BJ (cell line): ENCODE data around the gene TCF4. TPM values are rescaled to one million over a fixed set of nuclear protein-coding genes. Genes with fewer than 3 reads are reported as not detected.

ENCODE experiments used
- CTCF ChIA-PET: fragments of 350-600 bp; formaldehyde crosslinking; extraction: SDS; loops from one replicate; lab custom pipeline; 2021; ENCODE audit warnings: antibody characterized with exemption, inconsistent platforms; lab: Yijun Ruan, JAX
- POLR2A ChIA-PET: fragments of 300-600 bp; sonication (Branson Sonifier 250); formaldehyde crosslinking; extraction: SDS; loops from one replicate; lab custom pipeline; 2021; ENCODE audit warnings: antibody characterized with exemption; lab: Charles Lee
- DNase-seq: peaks from one replicate; pipeline ENCODE4 v3.0.0-alpha.2; 2011; ENCODE audit warnings: low read depth
- H3K27me3 ChIP-seq: 2 replicates; pipeline ENCODE4 v1.6.0; 2011; ENCODE audit warnings: low read length; ENCODE audit not compliant: control insufficient read depth, insufficient read depth
- H3K36me3 ChIP-seq: 2 replicates; pipeline ENCODE4 v1.5.1; 2011; ENCODE audit warnings: low read length; ENCODE audit not compliant: control insufficient read depth, insufficient read depth
- H3K4me3 ChIP-seq: 2 replicates; pipeline ENCODE4 v1.5.1; 2011; ENCODE audit warnings: low read depth, mild to moderate bottlenecking, control low read depth, low read length
- polyA plus RNA-seq: library from polyadenylated mRNA; depleted of rRNA; stranded (reverse); fragments of >200 nt; gene quantifications from 2 replicates; pipeline ENCODE4 v1.2.3, GENCODE V29; 2011
- TF ChIP-seq, protein P1 (sequence below): IDR thresholded peaks from 2 replicates; pipeline ENCODE4 v1.5.1; 2011; ENCODE audit warnings: low read depth, mild to moderate bottlenecking, control low read depth, inconsistent platforms, low read length, moderate library complexity; ENCODE audit not compliant: insufficient read depth

TCF4 gene
- polyA plus RNA-seq, 1 experiment, result 65.8 TPM

DNA sequence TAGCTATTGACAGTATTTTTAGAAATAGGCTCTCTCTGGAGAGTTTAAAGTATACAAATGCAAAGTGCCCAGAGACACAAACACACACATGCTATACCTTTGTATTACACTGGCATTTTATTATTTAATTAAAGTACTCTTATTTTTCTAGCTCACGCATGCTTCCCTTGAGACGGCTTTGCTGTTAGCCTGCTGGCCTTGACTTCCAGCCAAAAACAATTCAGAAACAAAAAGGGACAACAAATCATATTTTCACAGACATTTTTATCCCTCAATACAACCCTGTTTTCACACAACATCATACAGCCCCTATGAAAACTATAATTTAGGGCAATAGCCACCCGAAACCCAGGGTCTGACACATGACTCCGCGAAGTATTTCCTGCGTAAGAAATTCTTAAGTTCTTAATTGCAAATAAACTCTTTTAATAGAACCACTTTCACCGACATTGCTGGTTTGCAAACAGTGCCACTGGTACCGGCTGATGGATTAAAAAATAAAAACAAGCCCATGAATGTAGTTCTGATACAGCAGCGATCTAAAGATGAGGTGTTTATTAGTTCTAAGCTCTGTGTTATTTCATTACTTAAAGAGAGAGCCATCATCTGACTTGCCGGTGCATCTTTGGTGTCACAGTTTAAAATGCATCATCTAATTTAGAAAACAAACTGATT, 185.1 kb downstream of the TCF4 start:
- peak overlapping the region; percentile 12 for H3K4me3 ChIP-seq
- no peak for DNase-seq

DNA sequence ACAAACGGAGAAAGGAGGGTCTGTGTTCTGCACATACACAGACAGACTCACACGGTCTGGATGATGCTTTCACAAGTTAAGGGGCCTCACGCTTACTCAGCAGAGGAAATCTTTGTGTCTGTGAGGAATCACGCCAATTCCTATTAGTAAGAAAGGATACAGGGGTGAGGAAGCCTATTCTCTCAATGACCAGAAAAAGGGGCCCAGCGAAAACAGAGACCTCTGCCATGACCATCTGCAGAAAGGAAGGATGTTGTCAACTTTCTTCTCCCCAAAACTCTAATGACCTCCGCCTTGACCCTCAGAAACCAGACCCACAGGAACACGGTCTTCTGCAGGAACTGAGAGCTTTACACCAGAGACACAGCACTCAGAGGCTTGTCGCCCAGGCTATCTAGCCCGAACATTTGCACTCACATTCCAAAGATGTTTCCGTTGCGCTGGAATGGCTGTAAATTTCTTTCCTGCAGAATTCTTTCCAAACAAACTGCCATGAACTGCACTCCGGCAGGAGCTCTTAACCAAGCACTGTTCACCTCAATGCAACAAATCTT, 186.3 kb downstream of the TCF4 start:
- H3K27me3 ChIP-seq, result no peaks in the 10 kb centered on the region
- H3K36me3 ChIP-seq, result no peaks in the 10 kb centered on the region
- H3K4me3 ChIP-seq, result peak overlapping the region; percentile 37
- peak; percentile 61 for DNase-seq
- TF ChIP-seq, protein P1, sequence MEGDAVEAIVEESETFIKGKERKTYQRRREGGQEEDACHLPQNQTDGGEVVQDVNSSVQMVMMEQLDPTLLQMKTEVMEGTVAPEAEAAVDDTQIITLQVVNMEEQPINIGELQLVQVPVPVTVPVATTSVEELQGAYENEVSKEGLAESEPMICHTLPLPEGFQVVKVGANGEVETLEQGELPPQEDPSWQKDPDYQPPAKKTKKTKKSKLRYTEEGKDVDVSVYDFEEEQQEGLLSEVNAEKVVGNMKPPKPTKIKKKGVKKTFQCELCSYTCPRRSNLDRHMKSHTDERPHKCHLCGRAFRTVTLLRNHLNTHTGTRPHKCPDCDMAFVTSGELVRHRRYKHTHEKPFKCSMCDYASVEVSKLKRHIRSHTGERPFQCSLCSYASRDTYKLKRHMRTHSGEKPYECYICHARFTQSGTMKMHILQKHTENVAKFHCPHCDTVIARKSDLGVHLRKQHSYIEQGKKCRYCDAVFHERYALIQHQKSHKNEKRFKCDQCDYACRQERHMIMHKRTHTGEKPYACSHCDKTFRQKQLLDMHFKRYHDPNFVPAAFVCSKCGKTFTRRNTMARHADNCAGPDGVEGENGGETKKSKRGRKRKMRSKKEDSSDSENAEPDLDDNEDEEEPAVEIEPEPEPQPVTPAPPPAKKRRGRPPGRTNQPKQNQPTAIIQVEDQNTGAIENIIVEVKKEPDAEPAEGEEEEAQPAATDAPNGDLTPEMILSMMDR, result no peak
- ChIA-PET POLR2A (interaction anchor here (1.7 kb wide), 1 partner anchor 16 kb away, joined by 8 read pairs; no protein-coding TSS in a partner anchor), CTCF (interaction anchor here (0.6 to 1.7 kb wide), 3 partner anchors 14 to 167 kb away, joined by 3 to 9 read pairs (median 6); no protein-coding TSS in a partner anchor)

More for the DNA sequence above, 185.1 kb downstream of the TCF4 start:
- ChIA-PET CTCF (interaction anchor here (0.6 to 1.7 kb wide), 4 partner anchors 8 to 1174 kb away, joined by 3 to 9 read pairs (median 6); no protein-coding TSS in a partner anchor), POLR2A (interaction anchor here (0.6 to 1.7 kb wide), 3 partner anchors 14 to 221 kb away, joined by 4 to 8 read pairs (median 6); no protein-coding TSS in a partner anchor)
- TF ChIP-seq, protein P1, result no peak
- Histone ChIP-seq H3K27me3 (no peaks in the 10 kb centered on the region), H3K36me3 (no peaks in the 10 kb centered on the region)

DNA sequence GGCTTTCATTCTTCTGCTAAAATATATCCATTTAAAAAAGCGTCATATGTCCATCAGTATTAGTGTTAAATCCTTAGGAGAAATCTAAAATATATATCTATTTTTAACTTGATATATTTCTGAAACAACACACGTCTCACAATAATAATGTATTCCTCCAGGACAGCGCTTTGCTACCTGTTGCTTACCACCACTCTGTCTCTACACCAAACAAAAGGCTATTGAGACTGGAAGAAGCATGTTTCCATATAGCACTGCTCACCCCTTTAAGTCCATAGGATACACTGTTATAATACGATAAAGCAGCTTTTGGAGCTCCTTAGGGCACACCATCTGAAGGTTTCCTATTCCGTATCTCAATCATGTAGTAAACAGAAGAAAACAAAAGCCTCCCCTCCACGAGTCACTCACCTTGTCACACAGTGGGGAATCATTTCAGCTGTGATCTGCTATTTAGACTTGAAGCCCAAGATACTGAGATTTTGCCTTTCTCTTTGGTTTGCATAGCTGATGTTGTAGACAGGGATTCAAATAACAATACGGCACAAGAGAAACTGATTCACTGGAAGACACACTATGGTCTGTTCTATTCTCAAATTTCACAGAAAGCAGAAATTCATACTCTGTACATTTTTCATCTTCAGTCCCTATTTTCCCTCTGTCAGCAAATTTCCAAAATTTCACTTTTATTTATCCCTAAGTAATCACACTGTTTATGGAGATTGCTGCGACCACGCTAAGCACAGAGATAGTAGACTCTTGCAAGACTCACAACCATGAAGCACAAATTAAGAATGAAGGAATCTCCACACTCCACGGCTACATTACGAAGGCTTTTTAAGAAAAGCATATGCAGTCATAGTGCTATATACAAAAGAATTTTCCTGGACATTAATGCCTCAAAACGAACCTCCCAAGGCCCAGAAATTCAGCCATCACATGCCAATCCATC, 187.1 kb downstream of the TCF4 start:
- Histone ChIP-seq H3K4me3 (peak overlapping the region; percentile 37), H3K27me3 (no peaks in the 10 kb centered on the region), H3K36me3 (no peaks in the 10 kb centered on the region)
- POLR2A ChIA-PET, result interaction anchor here (0.6 kb wide), 2 partner anchors 166 to 582 kb away, joined by 4 read pairs; no protein-coding TSS in a partner anchor
- CTCF ChIA-PET, result interaction anchor here (0.9 to 1.0 kb wide), 2 partner anchors 78 to 82 kb away, joined by 3 read pairs; no protein-coding TSS in a partner anchor
- no peak for DNase-seq
- TF ChIP-seq, protein P1, result no peak

DNA sequence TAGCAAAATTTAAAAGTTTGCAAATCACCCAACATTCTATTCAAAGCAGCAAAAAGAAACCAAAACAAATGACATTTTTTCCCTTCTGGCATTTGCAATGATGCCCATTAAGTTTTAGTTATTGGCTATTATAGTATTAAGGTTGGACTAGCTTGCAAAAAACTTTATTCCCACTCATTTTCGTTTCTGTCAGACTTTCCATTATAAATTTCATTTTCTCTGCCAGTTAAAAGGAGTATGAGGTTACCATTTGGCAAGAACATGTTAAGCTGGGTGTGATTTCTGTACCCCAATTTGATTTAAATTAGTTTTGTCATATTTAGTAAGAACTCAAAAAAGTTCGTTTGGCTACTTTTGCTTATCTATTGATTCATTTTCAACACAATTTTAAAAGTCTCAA, 187.9 kb downstream of the TCF4 start:
- Histone ChIP-seq H3K36me3 (no peaks in the 10 kb centered on the region), H3K27me3 (no peaks in the 10 kb centered on the region), H3K4me3 (peak overlapping the region; percentile 37; the same call in 1 of the 2 replicates)
- POLR2A ChIA-PET, result interaction anchor here (0.6 kb wide), 1 partner anchor 165 kb away, joined by 4 read pairs; no protein-coding TSS in a partner anchor
- DNase-seq, result no peak
- CTCF ChIA-PET, result interaction anchor here (0.9 to 1.2 kb wide), 4 partner anchors 15 to 81 kb away, joined by 3 read pairs; no protein-coding TSS in a partner anchor
- TF ChIP-seq, protein P1, result no peak
